K562 (cell line): ENCODE data around the gene TTC38. TPM values are rescaled to one million over a fixed set of nuclear protein-coding genes. Genes with fewer than 3 reads are reported as not detected.

Source experiments
- CBX3 ChIP-seq, 2 experiments: IDR thresholded peaks; 1 replicate in 1 of 2; 2 replicates in 1 of 2; pipeline ENCODE4 v1.6.1; 2012; ENCODE audit warnings: inconsistent platforms in 2 of 2, low read length in 2 of 2, borderline replicate concordance in 1 of 2, control low read depth in 1 of 2
- CREB5 ChIP-seq: fragments of 250-450 bp; sonication (Bioruptor Pico); IDR thresholded peaks from 2 replicates; pipeline ENCODE4 v1.5.0; 2020; ENCODE audit warnings: mild to moderate bottlenecking
- ELF2 ChIP-seq: fragments of 250-450 bp; sonication (Bioruptor Pico); IDR thresholded peaks from 2 replicates; pipeline ENCODE4 v1.5.0; 2021; ENCODE audit warnings: mild to moderate bottlenecking
- ELF4 ChIP-seq: fragments of 450-650 bp; formaldehyde crosslinking; IDR thresholded peaks from 2 replicates; pipeline ENCODE4 v1.4.0; 2022; ENCODE audit warnings: missing genetic modification characterization
- GABPB2 ChIP-seq: fragments of 250-450 bp; sonication (Bioruptor Pico); conservative IDR thresholded peaks from 2 replicates; pipeline ENCODE4 v1.5.1; 2021; ENCODE audit warnings: mild to moderate bottlenecking
- HDAC1 ChIP-seq, 2 experiments: fragments of 450-650 bp; IDR thresholded peaks; 2 replicates each; pipeline ENCODE4 v1.6.1; 2016 to 2017; ENCODE audit warnings: inconsistent platforms in 1 of 2, mild to moderate bottlenecking in 1 of 2, moderate library complexity in 1 of 2
- KAT7 ChIP-seq: sonication (generic); formaldehyde crosslinking; IDR thresholded peaks from 2 replicates; pipeline ENCODE4 v1.8.0; 2022; ENCODE audit warnings: missing genetic modification reagents, mild to moderate bottlenecking, borderline replicate concordance
- MCM5 ChIP-seq: fragments of 450-650 bp; IDR thresholded peaks from 2 replicates; pipeline ENCODE4 v1.6.1; 2016; ENCODE audit warnings: low read depth
- MTA2 ChIP-seq: fragments of 450-650 bp; IDR thresholded peaks from 2 replicates; pipeline ENCODE4 v1.6.1; 2016; ENCODE audit warnings: low read depth
- POLR3A ChIP-seq: IDR thresholded peaks from 2 replicates; pipeline ENCODE4 v1.6.1; 2011; ENCODE audit warnings: borderline replicate concordance, mild to moderate bottlenecking, moderate library complexity; ENCODE audit not compliant: insufficient read length, insufficient read depth; ENCODE audit errors: extremely low read depth
- PRPF4 ChIP-seq: fragments of 200-400 bp; formaldehyde crosslinking; IDR thresholded peaks from one replicate; pipeline ENCODE4 v1.6.1; 2017; ENCODE audit warnings: low read length, low read depth, mild to moderate bottlenecking; ENCODE audit not compliant: insufficient read depth, poor library complexity, severe bottlenecking
- RBM17 ChIP-seq: fragments of 200-400 bp; formaldehyde crosslinking; IDR thresholded peaks from 2 replicates; pipeline ENCODE4 v1.6.1; 2017; ENCODE audit warnings: low read depth, mild to moderate bottlenecking, low read length, borderline replicate concordance
- SMAD1 ChIP-seq: fragments of 150-350 bp; IDR thresholded peaks from 2 replicates; pipeline ENCODE4 v1.6.1; 2014; ENCODE audit warnings: low read length, low read depth; ENCODE audit not compliant: partially characterized antibody
- SUPT5H ChIP-seq: fragments of 450-650 bp; IDR thresholded peaks from 2 replicates; pipeline ENCODE4 v1.6.1; 2016
- TEAD4 ChIP-seq, 2 experiments: sonication (generic) in 1 of 2; formaldehyde crosslinking in 1 of 2; IDR thresholded peaks; 2 replicates each; pipeline versions ENCODE4 v1.6.1 to v1.8.0; 2012 to 2022; ENCODE audit warnings: borderline replicate concordance in 1 of 2, inconsistent platforms in 1 of 2, low read length in 1 of 2, mild to moderate bottlenecking in 1 of 2, missing genetic modification reagents in 1 of 2
- XRCC4 ChIP-seq: IDR thresholded peaks from one replicate; pipeline ENCODE4 v1.6.1; 2011; ENCODE audit not compliant: insufficient read depth, insufficient read length; ENCODE audit errors: extremely low read depth
- ZBTB26 ChIP-seq: fragments of 450-650 bp; formaldehyde crosslinking; IDR thresholded peaks from 2 replicates; pipeline ENCODE4 v1.4.0; 2022; ENCODE audit warnings: missing genetic modification characterization
- ZKSCAN3 ChIP-seq: fragments of 250-450 bp; sonication (Bioruptor Pico); IDR thresholded peaks from 2 replicates; pipeline ENCODE4 v1.4.0; 2020
- ZNF133 ChIP-seq: fragments of 250-450 bp; sonication (Bioruptor Pico); IDR thresholded peaks from 2 replicates; pipeline ENCODE4 v1.4.0; 2020; ENCODE audit warnings: mild to moderate bottlenecking
- ZNF395 ChIP-seq: fragments of 200-800 bp; sonication (Bioruptor generic); IDR thresholded peaks from 2 replicates; pipeline ENCODE4 v1.6.1; 2017; ENCODE audit warnings: missing genetic modification characterization, missing compliant biosample characterization
- ZNF449 ChIP-seq: fragments of 250-450 bp; sonication (Bioruptor Pico); IDR thresholded peaks from 2 replicates; pipeline ENCODE4 v1.8.0; 2022; ENCODE audit warnings: moderate library complexity, mild to moderate bottlenecking, inconsistent platforms
- ZNF589 ChIP-seq: fragments of 200-800 bp; sonication (Bioruptor generic); IDR thresholded peaks from 2 replicates; pipeline ENCODE4 v1.6.1; 2016; ENCODE audit warnings: low read depth, missing genetic modification characterization, missing compliant biosample characterization
- ZNF76 ChIP-seq: fragments of 250-450 bp; sonication (Bioruptor Pico); IDR thresholded peaks from 2 replicates; pipeline ENCODE4 v1.4.0; 2020; ENCODE audit warnings: mild to moderate bottlenecking, moderate library complexity, borderline replicate concordance
- polyA plus RNA-seq, 8 experiments: library from polyadenylated mRNA; depleted of rRNA in 4 of 8; stranded (reverse) in 5 of 8; unstranded in 3 of 8; fragments of >200 nt; fragmentation: Nextera tagmentation in 2 of 8; fragmentation: Illumina TruSeq in 1 of 8; extraction: Ambion mirVana in 2 of 8; extraction: Trizol in 1 of 8; gene quantifications; 2 replicates each; pipeline versions ENCODE4 v1.2.1 to v1.2.3, GENCODE V29; 2011 to 2014; ENCODE audit warnings: inconsistent platforms in 1 of 8, missing spikeins in 1 of 8
- total RNA-seq, 7 experiments: library from RNA; depleted of rRNA in 6 of 7; stranded (reverse); fragments of >200 nt in 6 of 7; fragmentation: Illumina TruSeq in 2 of 7; extraction: Trizol in 2 of 7; gene quantifications; 2 replicates each; pipeline versions ENCODE4 v1.2.1 to v1.2.3, GENCODE V29; 2011 to 2021; ENCODE audit warnings: low replicate concordance in 1 of 7

The TTC38 gene
- total and polyA plus RNA-seq, 9 of the 15 experiments (the other 6 are each of a cell fraction or from before 2014, with no cell fraction given), result 0.84 to 28.4 (median 18.1) TPM

- TF ChIP-seq PRPF4 (no peak), ZKSCAN3 (CRISPR knock-in tag) (no peak), TEAD4 (IDR thresholded peaks at IDR 0.05; ENCODE audit: low read length) (no peak), TEAD4 (CRISPR knock-in tag; IDR thresholded peaks at IDR 0.05; ENCODE audit: borderline replicate concordance) (no peak), ZNF395 (no peak), XRCC4 (no peak), ELF4 (CRISPR knock-in tag) (no peak), SUPT5H (peak; percentile 70), CBX3 (IDR thresholded peaks at IDR 0.05; ENCODE audit: borderline replicate concordance in 1 of 2, low read length in 2 of 2) (no peak), ZBTB26 (CRISPR knock-in tag) (no peak), SMAD1 (no peak), KAT7 (CRISPR knock-in tag) (no peak), ZNF133 (CRISPR knock-in tag) (no peak), ZNF589 (CRISPR knock-in tag) (no peak), HDAC1 (IDR thresholded peaks at IDR 0.05) (0 out of 4 replicates have a peak, but pooled peaks of 1 of the 2 experiments have one; percentile 49), RBM17 (no peak), MTA2 (no peak), GABPB2 (CRISPR knock-in tag) (no peak), ZNF449 (CRISPR knock-in tag) (no peak), ZNF76 (CRISPR knock-in tag) (no peak), MCM5 (no peak), ELF2 (peak; percentile 87), POLR3A (no peak), CREB5 (CRISPR knock-in tag) (no peak)
These were observed 28.7 kb downstream of the TTC38 start, which contains the start of gene GTSE1 (continued) for GRCh38 chr22:46296257-46297150.
